A204.1 (cell line): Measurements from ENCODE around the gene TMUB2.
A peak's percentile ranks its signal among the peaks of the same experiment; 100 is the strongest.
"Not testable (repeated sequence)": the region's sequence is repeated elsewhere in the genome, so short reads cannot be mapped to it uniquely, and the experiment has no call there.

ENCODE experiments used
- FAIRE-seq: peaks from 2 replicates; lab custom pipeline; 2012; peaks lifted over from hg19 to GRCh38; lab: Jason Lieb, UNC

TMUB2 gene

GRCh38 chr17:44186307-44187130, at the start of gene TMUB2:
TSS of gene TMUB2 (plus strand) at chr17:44186972. CDS start at chr17:44187709, 737 bp downstream.
- FAIRE-seq: peak; percentile 99

GRCh38 chr17:44137891-44138709, 48.7 kb upstream of the TMUB2 start:
- no peak for FAIRE-seq

- not testable (repeated sequence) for FAIRE-seq
Observed at GRCh38 chr17:44143921-44144320, 42.9 kb upstream of the TMUB2 start.

- FAIRE-seq: no peak
Observed at GRCh38 chr17:44144966-44145739, 41.6 kb upstream of the TMUB2 start.

- no peak for FAIRE-seq
Observed at GRCh38 chr17:44146375-44147346, 40.1 kb upstream of the TMUB2 start.

GRCh38 chr17:44147812-44148211, 39.0 kb upstream of the TMUB2 start:
- no peak for FAIRE-seq

GRCh38 chr17:44149066-44149465, 37.7 kb upstream of the TMUB2 start:
- FAIRE-seq: not testable (repeated sequence)

- no peak for FAIRE-seq
Observed at GRCh38 chr17:44149750-44150329, 36.9 kb upstream of the TMUB2 start.

- no peak for FAIRE-seq
Observed at GRCh38 chr17:44152875-44153274, 33.9 kb upstream of the TMUB2 start.

GRCh38 chr17:44155488-44155887, 31.3 kb upstream of the TMUB2 start:
- FAIRE-seq: no peak

- no peak for FAIRE-seq
Observed at GRCh38 chr17:44159519-44160210, 27.1 kb upstream of the TMUB2 start.

- FAIRE-seq: no peak
Observed at GRCh38 chr17:44164476-44164875, 22.3 kb upstream of the TMUB2 start.

GRCh38 chr17:44167181-44167861, 19.5 kb upstream of the TMUB2 start:
- FAIRE-seq: no peak

- FAIRE-seq: no peak
Observed at GRCh38 chr17:44170135-44170498, 16.7 kb upstream of the TMUB2 start.

- no peak for FAIRE-seq
Observed at GRCh38 chr17:44170499-44171201, 16.1 kb upstream of the TMUB2 start, which contains the start of gene ASB16. TSS of gene ASB16 (plus strand) at chr17:44170704. CDS start at chr17:44170790, 86 bp downstream.

- FAIRE-seq: no peak
Observed at GRCh38 chr17:44171931-44172455, 14.8 kb upstream of the TMUB2 start.

- FAIRE-seq: no peak
Observed at GRCh38 chr17:44174427-44174826, 12.3 kb upstream of the TMUB2 start.

GRCh38 chr17:44176257-44176656, 10.5 kb upstream of the TMUB2 start:
- FAIRE-seq: no peak
